Jurkat, Clone E6-1 (cell line): ENCODE results near the gene FAM25C. TPM values are rescaled to one million over a fixed set of nuclear protein-coding genes. Genes with fewer than 3 reads are reported as not detected.
"Not testable (repeated sequence)": the region's sequence is repeated elsewhere in the genome, so short reads cannot be mapped to it uniquely, and the experiment has no call there.

ENCODE experiments used
- DNase-seq: peaks from one replicate; pipeline ENCODE4 v3.0.0-alpha.2; 2011; ENCODE audit warnings: low read depth, low spot score
- H3K4me3 ChIP-seq: 2 replicates; pipeline ENCODE4 v1.5.1; 2011; ENCODE audit warnings: mild to moderate bottlenecking, low read length, control low read depth, moderate library complexity
- polyA plus RNA-seq: library from polyadenylated mRNA; unstranded; fragments of >200 nt; gene quantifications from one replicate; pipeline ENCODE4 v1.2.1, GENCODE V29; 2012; ENCODE audit warnings: missing spikeins; ENCODE audit not compliant: insufficient read length, insufficient read depth

The FAM25C gene
- not detected for polyA plus RNA-seq

GRCh38 chr10:47999691-48000090 lies at the start of gene FAM25C:
Gene FAM25C, minus strand, starts transcription at chr10:47999791. Its CDS starts 26 bp downstream, at chr10:47999765.
- H3K4me3 ChIP-seq, DNase-seq: not testable (repeated sequence)

GRCh38 chr10:48044557-48044956 lies 45.0 kb upstream of the FAM25C start:
- DNase-seq, H3K4me3 ChIP-seq: not testable (repeated sequence)

GRCh38 chr10:48031390-48031789 lies 31.8 kb upstream of the FAM25C start:
- not testable (repeated sequence) for DNase-seq, H3K4me3 ChIP-seq

- not testable (repeated sequence) for DNase-seq, H3K4me3 ChIP-seq
These were observed 2.7 kb upstream of the FAM25C start for GRCh38 chr10:48002306-48002705.

- H3K4me3 ChIP-seq, DNase-seq: not testable (repeated sequence)
These were observed 5.5 kb downstream of the FAM25C start for GRCh38 chr10:47994045-47994444.

- not testable (repeated sequence) for H3K4me3 ChIP-seq, DNase-seq
These were observed 7.0 kb downstream of the FAM25C start for GRCh38 chr10:47992560-47992959.

GRCh38 chr10:47991706-47992105 lies 7.9 kb downstream of the FAM25C start:
- not testable (repeated sequence) for DNase-seq, H3K4me3 ChIP-seq

- DNase-seq, H3K4me3 ChIP-seq: not testable (repeated sequence)
These were observed 9.5 kb downstream of the FAM25C start for GRCh38 chr10:47990097-47990496.

- H3K4me3 ChIP-seq, DNase-seq: not testable (repeated sequence)
These were observed 10.0 kb downstream of the FAM25C start for GRCh38 chr10:47989542-47989950.

GRCh38 chr10:47988718-47989541 lies 10.7 kb downstream of the FAM25C start:
- not testable (repeated sequence) for DNase-seq, H3K4me3 ChIP-seq

- not testable (repeated sequence) for DNase-seq, H3K4me3 ChIP-seq
These were observed 11.6 kb downstream of the FAM25C start for GRCh38 chr10:47987952-47988351.

- H3K4me3 ChIP-seq, DNase-seq: not testable (repeated sequence)
These were observed 13.0 kb downstream of the FAM25C start for GRCh38 chr10:47986413-47987230.

GRCh38 chr10:47975409-47975808 lies 24.2 kb downstream of the FAM25C start:
- not testable (repeated sequence) for H3K4me3 ChIP-seq, DNase-seq

GRCh38 chr10:47973131-47973530 lies 26.5 kb downstream of the FAM25C start:
- DNase-seq, H3K4me3 ChIP-seq: not testable (repeated sequence)

GRCh38 chr10:47972077-47972476 lies 27.5 kb downstream of the FAM25C start:
- not testable (repeated sequence) for H3K4me3 ChIP-seq, DNase-seq

- not testable (repeated sequence) for DNase-seq, H3K4me3 ChIP-seq
These were observed 28.0 kb downstream of the FAM25C start for GRCh38 chr10:47971598-47971997.

- not testable (repeated sequence) for DNase-seq, H3K4me3 ChIP-seq
These were observed 29.5 kb downstream of the FAM25C start for GRCh38 chr10:47970047-47970446.

- not testable (repeated sequence) for DNase-seq, H3K4me3 ChIP-seq
These were observed 30.6 kb downstream of the FAM25C start for GRCh38 chr10:47968988-47969387.

- not testable (repeated sequence) for DNase-seq, H3K4me3 ChIP-seq
These were observed 35.1 kb downstream of the FAM25C start for GRCh38 chr10:47964280-47965063.
